LoVo (cell line): Measurements from ENCODE around the gene RHCG.

Source experiments
- DNase-seq: peaks from one replicate; pipeline ENCODE4 v3.0.0-alpha.2; 2016; ENCODE audit warnings: low spot score

The RHCG gene

GRCh38 chr15:89444241-89445225 is 51.9 kb downstream of the RHCG start:
- DNase-seq: no peak

GRCh38 chr15:89443581-89443980 is 52.8 kb downstream of the RHCG start:
- no peak for DNase-seq

GRCh38 chr15:89442671-89443307 is 53.6 kb downstream of the RHCG start:
- peak; percentile 44 for DNase-seq

DNA sequence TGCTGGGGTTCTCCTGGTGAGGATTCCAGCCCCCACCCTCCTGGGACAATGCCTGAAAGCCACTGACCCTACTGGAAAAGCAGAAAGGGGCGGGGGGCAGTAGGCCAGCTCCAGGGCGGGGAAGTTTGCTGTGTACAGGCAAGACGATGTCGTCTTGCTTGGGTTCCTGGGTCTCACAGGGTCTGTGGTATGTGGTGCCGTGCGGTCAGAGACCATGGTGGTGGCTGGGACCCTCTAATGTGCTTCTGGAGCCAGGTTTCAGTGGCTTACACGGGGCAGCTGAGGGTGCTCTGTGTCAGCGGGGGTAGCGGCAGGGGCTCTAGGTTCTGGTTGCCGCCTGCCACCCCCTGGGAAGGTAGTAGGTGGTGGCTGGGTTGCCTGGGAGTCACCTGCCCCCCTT is 54.2 kb downstream of the RHCG start:
- no peak for DNase-seq

- DNase-seq: no peak
Observed at GRCh38 chr15:89441295-89441812, 55.0 kb downstream of the RHCG start.

GRCh38 chr15:89439764-89440163 is 56.6 kb downstream of the RHCG start:
- DNase-seq: no peak

DNA sequence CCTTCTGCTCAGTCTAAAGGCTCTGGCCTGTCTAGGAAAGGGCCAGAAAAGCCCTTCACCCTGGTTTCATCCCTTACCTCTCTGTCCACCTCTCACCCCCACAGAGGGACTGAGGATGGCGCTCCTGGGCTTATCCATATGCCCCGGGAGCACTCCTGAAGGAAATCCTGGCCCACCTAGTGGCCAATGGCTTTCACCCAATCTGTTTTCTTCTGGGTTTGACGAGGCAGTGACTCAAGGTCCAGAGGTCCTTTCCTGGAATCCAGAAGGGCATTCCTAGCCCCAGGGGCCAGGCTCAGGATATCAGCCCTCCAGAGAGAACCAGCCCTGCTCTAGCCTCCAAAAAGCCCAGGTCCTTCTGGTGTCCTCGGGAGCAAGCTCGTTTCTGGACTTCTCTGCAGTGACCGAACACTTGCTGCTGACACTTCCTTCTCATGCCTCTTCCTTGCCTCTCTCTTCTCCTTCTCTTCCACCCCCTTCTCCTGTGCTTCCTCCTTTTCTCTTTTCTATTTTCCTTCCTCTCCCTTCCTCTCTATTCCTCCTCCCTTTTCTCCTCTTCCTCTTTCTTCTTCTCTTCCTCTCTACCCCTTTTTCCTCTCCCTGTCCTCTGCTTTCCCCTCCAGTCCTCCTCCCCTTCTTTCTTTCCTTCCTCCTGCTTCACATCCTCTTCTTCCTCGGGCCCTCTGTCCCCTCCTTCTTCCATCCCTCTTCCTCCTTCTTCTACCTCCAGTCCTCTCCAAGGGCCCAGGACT is 59.6 kb downstream of the RHCG start:
- DNase-seq: peak; percentile 74

GRCh38 chr15:89435362-89435761 is 61.0 kb downstream of the RHCG start:
- no peak for DNase-seq

GRCh38 chr15:89433686-89434085 is 62.7 kb downstream of the RHCG start:
- DNase-seq: no peak

DNA sequence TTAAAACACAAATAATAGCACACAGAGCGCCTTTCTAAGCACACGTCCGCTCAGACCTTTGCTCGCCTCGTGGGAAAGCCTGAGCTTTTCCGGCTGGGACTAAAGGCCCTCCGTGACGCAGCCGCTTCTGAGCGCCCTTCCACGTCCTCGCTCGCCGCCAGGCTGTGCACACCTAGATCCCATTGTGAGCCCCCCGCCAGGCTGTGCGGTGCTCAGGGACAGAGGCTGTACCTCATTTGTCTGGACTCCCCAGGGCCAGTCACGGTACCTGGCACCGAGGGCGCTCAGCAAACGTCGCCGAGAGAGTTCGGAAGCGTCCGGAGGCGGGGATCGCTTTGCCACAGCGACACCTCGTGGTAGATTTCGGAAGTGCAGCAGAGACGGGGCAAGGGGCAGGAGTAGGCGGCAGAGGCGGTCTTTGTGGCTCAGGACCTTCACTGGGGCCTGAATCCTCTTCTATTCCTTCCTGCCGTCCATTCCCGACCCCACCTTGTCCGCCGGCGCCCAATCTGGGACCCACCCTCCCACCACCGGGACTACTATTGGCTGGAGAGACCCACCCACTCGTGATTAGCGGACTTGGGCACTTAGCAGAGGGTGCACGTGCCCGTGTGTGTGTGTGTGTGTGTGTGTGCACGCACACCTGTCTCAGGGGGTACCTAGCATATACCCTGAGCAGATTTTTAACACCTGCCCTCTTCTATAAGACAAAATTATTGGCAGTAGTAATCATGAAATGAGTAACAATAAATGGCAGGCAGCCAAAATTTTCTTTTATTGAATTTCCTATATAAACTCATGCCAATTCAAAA is 65.6 kb downstream of the RHCG start:
- peak; percentile 85 for DNase-seq

DNA sequence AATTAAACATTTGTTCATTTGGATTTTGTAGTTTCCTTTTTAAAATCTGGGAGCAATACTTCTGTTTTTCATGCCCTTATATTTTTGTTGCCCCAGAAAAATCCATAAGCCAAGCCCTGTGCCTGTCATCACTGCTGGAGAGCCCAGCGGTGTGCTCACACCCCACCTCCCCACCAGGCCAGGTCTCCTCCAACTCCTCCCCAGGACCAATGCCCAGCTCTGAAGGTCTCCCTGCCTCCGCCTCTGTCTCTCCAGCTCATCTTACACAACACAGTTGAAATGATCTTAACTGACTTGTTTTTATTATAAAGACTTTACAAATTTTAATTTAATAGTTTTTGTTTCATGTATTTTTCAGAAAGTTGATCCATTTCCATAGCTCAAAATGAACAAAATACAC is 66.4 kb downstream of the RHCG start:
- DNase-seq: peak; percentile 15

DNA sequence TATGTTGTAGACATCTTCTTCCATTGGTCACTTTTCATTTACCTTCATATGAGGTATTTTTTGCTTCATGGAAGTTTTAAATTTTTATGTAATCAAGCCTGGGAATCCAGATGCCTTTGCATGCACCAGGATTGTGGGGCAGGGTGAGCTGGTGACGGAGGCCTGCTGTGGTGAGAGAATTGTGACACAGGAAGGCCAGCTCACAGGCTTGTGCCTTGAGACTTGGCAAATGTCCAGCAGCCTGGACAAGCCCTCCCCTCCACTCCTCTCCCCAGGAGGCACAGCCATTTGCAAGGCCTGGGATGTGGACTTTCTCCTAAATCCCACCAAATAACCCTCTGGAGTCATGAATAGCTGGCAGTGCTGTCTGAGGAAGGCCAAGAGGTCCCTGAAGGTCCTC is 67.4 kb downstream of the RHCG start:
- peak; percentile 65 for DNase-seq

GRCh38 chr15:89428246-89428645 is 68.1 kb downstream of the RHCG start:
- no peak for DNase-seq

- no peak for DNase-seq
Observed at GRCh38 chr15:89426500-89426899, 69.9 kb downstream of the RHCG start.

DNA sequence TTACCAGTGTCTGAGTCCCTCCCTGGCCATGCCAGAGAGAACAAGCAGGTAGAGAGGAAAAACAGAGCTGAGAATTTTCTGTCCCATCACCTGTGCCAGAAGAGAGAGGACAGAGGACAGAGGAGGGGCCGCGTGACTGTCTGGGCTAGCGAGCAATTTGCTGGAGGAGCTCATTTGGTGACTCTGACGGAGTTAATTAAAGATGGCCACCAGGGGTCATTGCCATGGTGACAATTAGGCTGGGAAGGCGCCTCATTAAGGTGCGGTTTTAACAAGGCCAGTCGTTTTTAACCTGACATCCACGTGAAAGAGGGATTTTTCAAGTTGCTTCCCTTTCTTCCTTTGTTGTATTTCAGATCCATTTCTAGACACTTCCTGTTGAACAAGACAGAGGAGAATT is 72.4 kb downstream of the RHCG start:
- no peak for DNase-seq
